WERI-Rb-1 (cell line): ENCODE results near the gene NRP2.

ENCODE experiments used
- DNase-seq: peaks from one replicate; pipeline ENCODE4 v3.0.0-alpha.2; 2020
- H3K27ac ChIP-seq: fragments of 250-450 bp; sonication (Bioruptor Pico); 2 replicates; pipeline ENCODE4 v1.5.1; 2020; ENCODE audit warnings: mild to moderate bottlenecking, moderate library complexity
- H3K27me3 ChIP-seq: fragments of 250-450 bp; sonication (Bioruptor Pico); 2 replicates; pipeline ENCODE4 v1.5.1; 2021; ENCODE audit warnings: mild to moderate bottlenecking, low read depth, moderate library complexity; ENCODE audit not compliant: insufficient read depth, severe bottlenecking
- H3K36me3 ChIP-seq: fragments of 250-450 bp; sonication (Bioruptor Pico); 2 replicates; pipeline ENCODE4 v1.5.1; 2020; ENCODE audit warnings: mild to moderate bottlenecking, moderate library complexity
- H3K4me3 ChIP-seq: 2 replicates; pipeline ENCODE4 v1.5.1; 2011; ENCODE audit warnings: low read depth, mild to moderate bottlenecking, control low read depth, low read length
- H3K9me3 ChIP-seq: fragments of 250-450 bp; sonication (Bioruptor Pico); 2 replicates; pipeline ENCODE4 v1.5.1; 2021; ENCODE audit warnings: mild to moderate bottlenecking, moderate library complexity; ENCODE audit not compliant: severe bottlenecking
- CTCF ChIP-seq: IDR thresholded peaks from 2 replicates; pipeline ENCODE4 v1.5.1; 2011; ENCODE audit warnings: low read depth, mild to moderate bottlenecking, control low read depth, inconsistent platforms, low read length

The NRP2 gene

GRCh38 chr2:205771666-205772065, 89.4 kb downstream of the NRP2 start:
- no peak for TF ChIP-seq CTCF
- DNase-seq, result no peak
- no peak overlapping the region for H3K27ac ChIP-seq
- peaks cover 6% of the 10 kb centered on the region; the same call in 1 of the 2 replicates for H3K36me3 ChIP-seq
- H3K9me3 ChIP-seq, result no peaks in the 10 kb centered on the region
- no peaks in the 10 kb centered on the region for H3K27me3 ChIP-seq
- no peak overlapping the region for H3K4me3 ChIP-seq

DNA sequence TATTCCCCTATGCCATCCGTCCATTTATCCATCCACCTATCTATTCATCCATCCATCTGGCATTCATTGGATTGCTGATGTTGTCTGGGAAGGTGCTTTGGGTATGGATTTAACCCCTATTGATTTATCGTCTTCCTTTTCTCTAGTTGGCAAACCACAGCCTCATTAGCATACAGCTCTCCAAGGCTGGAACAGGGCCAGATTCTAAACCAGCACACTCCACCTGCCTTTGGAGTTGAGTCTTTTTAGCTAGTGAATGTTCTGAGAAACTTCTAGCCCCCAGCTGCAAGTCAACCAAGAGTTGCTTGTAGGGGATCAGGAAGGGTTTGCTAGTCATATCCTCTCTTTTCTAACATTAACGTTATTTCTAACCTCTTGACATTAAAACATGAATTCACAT, 90.7 kb downstream of the NRP2 start:
- DNase-seq, result no peak

DNA sequence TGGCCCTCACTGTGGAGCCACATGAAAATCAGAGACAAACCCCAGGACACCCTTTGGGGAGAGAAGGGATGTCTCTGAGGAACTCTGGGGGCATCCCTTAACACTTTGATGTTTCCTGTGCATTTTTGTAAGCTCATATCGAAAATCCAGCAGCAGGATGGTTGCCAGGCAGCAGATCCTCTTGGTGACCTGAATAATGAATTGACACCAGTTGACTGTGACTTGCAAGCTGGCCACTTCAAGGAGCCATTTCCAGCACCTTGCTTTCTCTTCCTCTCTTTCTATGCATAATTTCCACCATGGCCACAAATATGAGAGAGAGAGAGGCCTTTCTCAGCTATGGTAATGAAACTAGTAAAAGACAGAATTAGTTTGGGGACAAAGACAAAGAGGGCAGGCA, 91.7 kb downstream of the NRP2 start:
- Histone ChIP-seq H3K4me3 (no peak overlapping the region), H3K36me3 (peaks cover 3% of the 10 kb centered on the region; the same call in 1 of the 2 replicates), H3K9me3 (no peaks in the 10 kb centered on the region), H3K27ac (no peak overlapping the region), H3K27me3 (no peaks in the 10 kb centered on the region)
- TF ChIP-seq CTCF, result no peak
- no peak for DNase-seq

More for the DNA sequence above, 90.7 kb downstream of the NRP2 start:
- no peak overlapping the region for H3K27ac ChIP-seq
- no peaks in the 10 kb centered on the region for H3K9me3 ChIP-seq
- H3K4me3 ChIP-seq, result no peak overlapping the region
- H3K36me3 ChIP-seq, result peaks cover 6% of the 10 kb centered on the region; the same call in 1 of the 2 replicates
- TF ChIP-seq CTCF, result no peak
- no peaks in the 10 kb centered on the region for H3K27me3 ChIP-seq

GRCh38 chr2:205775097-205775877, 93.0 kb downstream of the NRP2 start:
- no peak overlapping the region for H3K27ac ChIP-seq
- TF ChIP-seq CTCF, result no peak
- H3K36me3 ChIP-seq, result no peaks in the 10 kb centered on the region
- H3K9me3 ChIP-seq, result no peaks in the 10 kb centered on the region
- no peak overlapping the region for H3K4me3 ChIP-seq
- H3K27me3 ChIP-seq, result no peaks in the 10 kb centered on the region
- DNase-seq, result no peak

DNA sequence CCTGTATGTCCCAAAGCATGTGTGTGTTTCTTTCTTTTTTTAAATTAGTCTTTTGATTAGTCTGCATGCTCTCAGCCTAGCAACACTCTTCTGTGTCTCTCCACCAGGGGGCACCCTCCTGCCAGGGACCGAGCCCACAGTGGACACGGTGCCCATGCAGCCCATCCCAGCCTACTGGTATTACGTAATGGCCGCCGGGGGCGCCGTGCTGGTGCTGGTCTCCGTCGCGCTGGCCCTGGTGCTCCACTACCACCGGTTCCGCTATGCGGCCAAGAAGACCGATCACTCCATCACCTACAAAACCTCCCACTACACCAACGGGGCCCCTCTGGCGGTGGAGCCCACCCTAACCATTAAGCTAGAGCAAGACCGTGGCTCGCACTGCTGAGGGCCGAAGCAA, 93.8 kb downstream of the NRP2 start:
- no peak overlapping the region for H3K27ac ChIP-seq
- H3K4me3 ChIP-seq, result no peak overlapping the region
- no peaks in the 10 kb centered on the region for H3K27me3 ChIP-seq
- TF ChIP-seq CTCF, result peak; percentile 74
- DNase-seq, result peak; percentile 84
- H3K36me3 ChIP-seq, result no peaks in the 10 kb centered on the region
- H3K9me3 ChIP-seq, result no peaks in the 10 kb centered on the region

- DNase-seq, result no peak
- no peaks in the 10 kb centered on the region for H3K36me3 ChIP-seq
- TF ChIP-seq CTCF, result no peak
- no peaks in the 10 kb centered on the region for H3K9me3 ChIP-seq
- H3K27me3 ChIP-seq, result no peaks in the 10 kb centered on the region
- H3K4me3 ChIP-seq, result no peak overlapping the region
- H3K27ac ChIP-seq, result no peak overlapping the region
Measured at GRCh38 chr2:205776720-205777119, 94.4 kb downstream of the NRP2 start.
